HG03520 (cell line): ENCODE measurements around the gene SAMD7.

Experiments
- ATAC-seq: cut with Tn5 transposase; IDR thresholded peaks from one replicate; pipeline ENCODE4 v1.9.1; 2021; ENCODE audit warnings: mild to moderate bottlenecking, moderate library complexity; ENCODE audit not compliant: unreplicated experiment

The SAMD7 gene

GRCh38 chr3:169907476-169907875 is 3.9 kb upstream of the SAMD7 start:
- ATAC-seq = no peak

DNA sequence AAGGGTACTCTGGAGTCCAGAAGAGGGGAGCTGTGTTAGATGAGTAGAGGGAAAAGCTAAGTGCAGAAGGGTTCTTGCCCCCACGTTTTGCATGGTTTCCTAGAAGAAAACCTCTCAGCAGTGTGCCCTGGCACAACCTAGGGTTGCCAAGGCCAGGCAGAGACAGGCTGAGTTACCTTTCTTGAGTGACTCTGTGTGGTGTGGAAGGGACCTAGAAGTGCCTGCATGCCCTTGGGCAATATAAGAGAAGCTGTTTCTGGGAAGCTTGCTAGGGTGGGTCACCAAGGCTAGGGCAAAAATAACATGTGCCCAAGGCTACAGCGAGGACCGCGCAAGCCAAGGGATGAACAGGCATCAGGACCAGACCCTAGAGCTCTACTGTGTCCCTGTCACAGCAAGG is 3.4 kb upstream of the SAMD7 start:
- ATAC-seq = no peak

DNA sequence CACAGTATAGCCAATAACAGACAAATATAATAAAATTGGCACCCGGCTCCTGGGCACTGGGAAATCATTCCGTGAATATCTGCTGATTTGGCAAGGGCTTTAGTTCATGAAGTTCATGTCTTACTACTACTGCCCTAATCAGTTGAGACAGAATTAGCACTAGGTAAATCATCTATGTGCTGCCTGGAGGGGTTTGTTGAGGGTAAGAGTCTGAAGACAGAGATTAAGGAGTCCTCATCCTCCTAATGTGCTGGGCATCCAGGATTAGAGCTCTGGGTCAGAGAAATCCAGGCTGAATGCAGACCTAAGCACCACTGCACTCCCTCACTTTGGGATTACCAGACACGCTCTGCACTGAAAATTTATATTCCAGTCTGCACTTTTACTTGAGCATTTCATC is 2.0 kb downstream of the SAMD7 start:
- no peak for ATAC-seq

GRCh38 chr3:169914321-169914720 is 2.9 kb downstream of the SAMD7 start:
- ATAC-seq = no peak

- ATAC-seq = no peak
These were observed 11.8 kb downstream of the SAMD7 start for GRCh38 chr3:169923189-169923588.

GRCh38 chr3:169923831-169924230 is 12.5 kb downstream of the SAMD7 start:
- no peak for ATAC-seq

DNA sequence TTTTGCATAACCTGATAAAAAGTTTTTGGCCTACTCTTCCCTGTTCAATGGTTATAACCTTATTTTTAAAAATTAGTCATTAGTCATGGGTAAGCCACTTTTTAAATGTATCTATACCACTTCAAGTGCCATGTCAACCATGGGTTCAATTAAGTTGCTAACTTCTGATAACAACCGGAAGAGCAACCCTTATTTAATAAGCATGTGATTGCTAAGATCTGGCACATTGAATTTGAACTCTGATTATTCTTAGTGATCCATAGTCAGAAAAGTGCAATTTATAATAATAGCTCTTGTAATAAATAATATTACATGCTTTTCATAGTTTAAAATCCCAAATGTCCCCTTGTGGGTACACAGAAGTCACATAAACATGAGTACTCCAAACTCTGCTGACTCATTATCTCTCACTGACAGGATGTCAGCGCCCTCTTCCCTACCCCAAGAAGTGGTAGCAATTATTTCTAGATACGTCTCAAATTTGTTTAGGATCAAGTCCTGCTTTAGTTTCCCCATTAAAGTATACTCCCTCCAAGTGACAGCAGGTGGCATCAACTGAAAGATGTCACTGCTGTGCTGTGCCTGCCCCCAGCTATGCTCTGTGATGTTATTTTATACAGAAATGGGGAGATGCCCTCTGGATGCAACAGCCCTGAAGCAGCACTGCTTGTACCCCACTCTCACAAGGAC is 18.6 kb downstream of the SAMD7 start:
- no peak for ATAC-seq

DNA sequence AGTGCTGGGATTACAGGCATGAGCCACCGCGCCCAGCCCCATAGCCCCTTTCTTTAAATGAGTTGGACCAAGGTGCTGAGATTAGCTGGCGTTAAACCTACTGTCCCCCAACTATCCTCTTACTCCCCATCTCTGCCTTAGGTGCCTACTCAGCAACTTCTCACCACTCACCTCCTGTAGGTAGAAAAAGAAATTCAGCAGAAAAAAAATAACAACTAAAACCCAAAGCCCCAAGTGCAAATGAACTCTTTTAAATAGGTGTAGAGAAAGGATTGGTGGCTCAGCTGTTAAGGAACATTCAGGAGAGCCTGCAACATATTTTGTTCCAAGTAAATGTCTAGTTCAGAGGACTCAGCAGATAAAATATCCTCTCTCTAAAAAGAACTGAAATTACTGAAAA is 19.5 kb downstream of the SAMD7 start:
- ATAC-seq = no peak

DNA sequence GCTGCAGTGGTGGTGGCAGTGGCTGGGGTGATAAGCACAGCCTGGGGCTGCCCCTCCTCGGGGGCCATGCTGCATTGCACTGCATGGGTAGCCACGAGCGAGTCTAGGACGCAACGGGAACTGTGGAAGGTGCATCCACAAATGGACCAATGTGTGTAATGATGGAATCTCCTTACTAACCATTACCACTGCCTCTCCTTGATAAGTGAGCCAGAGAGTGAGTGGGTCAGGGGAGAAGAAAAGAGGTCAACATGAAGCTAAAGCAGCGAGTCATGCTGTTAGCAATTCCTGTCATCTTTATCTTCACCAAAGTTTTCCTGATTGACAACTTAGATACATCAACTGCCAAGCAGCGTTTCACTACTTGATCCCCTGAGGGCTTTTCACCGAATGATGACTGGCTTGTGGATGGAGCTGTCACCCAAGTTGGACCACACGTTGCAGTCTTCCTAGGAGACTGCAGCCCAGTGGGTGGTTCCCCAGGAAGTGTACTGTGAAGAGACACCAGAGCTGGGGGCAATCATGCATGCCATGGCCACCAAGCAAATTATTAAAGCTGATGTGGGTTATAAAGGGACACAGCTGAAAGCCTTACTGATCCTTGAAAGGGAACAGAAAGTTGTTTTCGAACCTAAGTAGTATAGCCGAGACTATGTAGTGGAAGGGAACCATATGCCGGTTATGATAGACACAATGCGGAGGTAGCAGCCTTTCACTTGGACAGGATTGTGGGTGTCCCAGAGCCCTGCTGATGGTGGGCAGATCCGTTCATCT is 20.6 kb downstream of the SAMD7 start:
- peak; percentile 88 for ATAC-seq

DNA sequence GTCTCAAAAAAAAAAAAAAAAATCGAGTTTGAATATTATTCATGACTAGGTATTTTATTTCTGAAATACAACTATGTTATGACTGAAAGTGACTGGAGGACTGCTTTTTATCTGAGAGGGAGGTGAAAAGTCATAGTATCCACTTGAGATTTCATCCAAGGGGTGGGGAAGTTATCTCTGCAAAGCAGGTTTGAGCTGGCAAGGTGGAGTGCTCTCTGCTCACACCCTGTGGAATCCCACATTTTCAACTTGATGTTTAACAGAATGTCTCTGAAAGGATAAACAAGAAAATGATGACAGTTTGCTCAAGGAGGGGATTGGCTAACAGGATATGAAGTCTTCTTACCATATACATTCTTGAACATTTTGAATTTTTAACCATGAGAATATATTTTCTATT is 27.9 kb downstream of the SAMD7 start:
- no peak for ATAC-seq

DNA sequence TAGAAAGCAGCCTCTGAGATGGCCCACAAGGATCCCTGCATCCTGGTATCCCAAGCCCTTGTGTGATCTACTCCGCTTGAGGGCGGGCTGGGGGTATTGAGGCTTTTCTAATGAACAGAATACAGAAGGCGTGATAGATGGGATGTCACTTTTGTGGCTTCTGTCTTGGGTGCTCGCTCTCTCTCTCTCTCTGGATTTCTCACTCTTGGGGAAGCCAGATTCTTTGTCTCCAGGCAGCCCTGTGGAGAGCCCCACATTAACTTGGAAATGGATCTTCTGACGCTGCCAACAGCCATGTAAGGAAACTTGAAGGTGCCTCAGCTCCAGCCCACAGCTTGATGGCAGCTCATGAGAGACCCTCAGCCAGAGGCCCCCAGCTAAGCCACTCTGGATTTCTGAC is 28.4 kb downstream of the SAMD7 start:
- no peak for ATAC-seq

- peak; percentile 64 for ATAC-seq
These were observed 29.3 kb downstream of the SAMD7 start for GRCh38 chr3:169940470-169941181.

DNA sequence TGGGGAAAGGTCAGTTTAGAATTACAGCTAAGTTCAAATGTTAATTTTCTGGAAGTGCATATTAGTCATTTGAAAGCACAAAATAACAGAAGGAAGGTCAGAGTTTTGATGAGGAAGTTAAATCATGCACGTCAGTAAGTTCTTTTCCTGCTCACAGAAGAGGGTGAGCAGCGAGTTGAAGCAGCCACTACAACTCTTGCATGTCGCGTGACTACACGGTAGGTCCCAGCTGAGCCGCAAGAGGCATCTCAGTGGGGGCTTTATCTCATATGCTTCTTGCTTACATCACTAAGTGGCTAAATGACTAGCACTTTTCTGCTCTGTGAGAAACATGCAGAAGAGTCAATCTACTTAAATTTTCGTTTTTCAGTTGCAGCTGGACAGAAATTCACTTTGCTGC is 33.9 kb downstream of the SAMD7 start:
- ATAC-seq = peak; percentile 90

GRCh38 chr3:169946336-169946735 is 35.0 kb downstream of the SAMD7 start:
- ATAC-seq = no peak

- no peak for ATAC-seq
These were observed 37.4 kb downstream of the SAMD7 start for GRCh38 chr3:169948559-169949448.

- no peak for ATAC-seq
These were observed 40.7 kb downstream of the SAMD7 start for GRCh38 chr3:169952045-169952444.

DNA sequence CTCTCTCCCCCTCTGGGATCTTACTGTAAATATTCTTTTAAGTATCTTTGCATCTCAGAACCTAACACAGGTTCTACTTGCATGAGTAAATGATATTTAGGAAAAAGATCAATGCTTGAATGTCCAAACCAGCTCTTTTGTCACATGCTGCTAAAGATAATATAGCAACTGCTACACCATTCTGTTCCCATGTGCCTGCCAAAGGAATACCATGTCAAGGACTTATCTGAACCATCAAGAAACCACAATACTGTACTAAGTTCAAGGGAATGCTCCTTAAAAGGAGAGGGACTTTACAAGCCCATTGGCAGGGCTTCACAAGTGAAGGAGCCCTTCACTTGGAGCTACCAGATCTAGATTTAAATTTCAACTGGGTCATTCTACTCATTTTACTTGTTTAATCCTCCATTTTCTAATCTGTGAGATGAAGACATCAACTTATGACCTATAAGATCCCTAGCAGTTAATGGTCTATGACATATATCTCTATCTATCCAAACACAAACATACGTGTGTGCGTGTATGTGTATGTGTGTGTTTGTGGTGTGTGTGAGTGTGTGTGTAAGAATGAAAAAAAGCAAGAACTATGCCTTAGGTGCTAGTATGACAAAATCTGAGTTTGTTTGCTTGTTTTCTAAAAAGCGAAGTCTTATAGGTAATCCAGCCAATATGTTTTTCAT is 42.2 kb downstream of the SAMD7 start:
- peak; percentile 18 for ATAC-seq

GRCh38 chr3:169954142-169954756 is 42.9 kb downstream of the SAMD7 start:
- ATAC-seq = peak; percentile 90

DNA sequence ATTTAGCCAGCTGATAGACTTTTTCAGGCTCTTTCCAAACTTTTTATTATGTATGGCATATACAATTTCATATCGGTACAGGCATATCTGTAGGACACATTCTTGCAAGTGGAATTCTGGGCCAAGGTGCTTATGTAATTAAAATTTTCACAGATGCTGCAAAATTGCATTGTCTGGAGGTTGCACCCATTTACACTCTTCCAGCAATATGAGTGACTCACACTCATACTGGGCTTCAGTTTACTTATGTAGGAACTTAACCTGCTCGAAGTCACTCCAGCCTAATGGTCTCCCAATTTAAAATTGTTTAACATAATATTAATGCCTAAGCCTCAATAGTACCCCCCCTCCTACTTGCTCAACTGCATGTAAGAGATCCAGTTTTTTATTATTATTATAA is 44.0 kb downstream of the SAMD7 start:
- ATAC-seq = no peak

GRCh38 chr3:169964176-169964575 is 52.8 kb downstream of the SAMD7 start:
- ATAC-seq = no peak
